Brain pericyte (primary cell): ENCODE data around the gene BRPF1.

Source experiments
- DNase-seq: peaks from one replicate; pipeline ENCODE4 v3.0.0-alpha.2; 2012; ENCODE audit warnings: low read depth, low spot score

BRPF1 gene

GRCh38 chr3:9731206-9732079, at the start of gene BRPF1:
Gene BRPF1, plus strand, starts transcription at chr3:9731735. Its CDS starts 2,406 bp downstream, at chr3:9734141.
- peak; percentile 97 for DNase-seq

GRCh38 chr3:9682096-9682495, 49.4 kb upstream of the BRPF1 start:
- DNase-seq, result no peak

- no peak for DNase-seq
Measured at GRCh38 chr3:9683426-9683825, 48.1 kb upstream of the BRPF1 start.

GRCh38 chr3:9685216-9686049, 46.1 kb upstream of the BRPF1 start:
- DNase-seq, result no peak

GRCh38 chr3:9686050-9686550, 45.4 kb upstream of the BRPF1 start:
- DNase-seq, result no peak

- no peak for DNase-seq
Measured at GRCh38 chr3:9686703-9687102, 44.8 kb upstream of the BRPF1 start.

- no peak for DNase-seq
Measured at GRCh38 chr3:9687514-9687913, 44.0 kb upstream of the BRPF1 start.

GRCh38 chr3:9688961-9689360, 42.6 kb upstream of the BRPF1 start:
- no peak for DNase-seq

GRCh38 chr3:9689757-9690156, 41.8 kb upstream of the BRPF1 start:
- no peak for DNase-seq

- no peak for DNase-seq
Measured at GRCh38 chr3:9690451-9691450, 40.8 kb upstream of the BRPF1 start.

GRCh38 chr3:9691636-9692035, 39.9 kb upstream of the BRPF1 start:
- DNase-seq, result no peak

- no peak for DNase-seq
Measured at GRCh38 chr3:9692416-9692815, 39.1 kb upstream of the BRPF1 start.

GRCh38 chr3:9695345-9695744, 36.2 kb upstream of the BRPF1 start:
- no peak for DNase-seq

- no peak for DNase-seq
Measured at GRCh38 chr3:9695746-9696145, 35.8 kb upstream of the BRPF1 start.

- DNase-seq, result no peak
Measured at GRCh38 chr3:9696480-9697220, 34.9 kb upstream of the BRPF1 start.

- DNase-seq, result no peak
Measured at GRCh38 chr3:9697892-9698291, 33.6 kb upstream of the BRPF1 start.

- no peak for DNase-seq
Measured at GRCh38 chr3:9698293-9698692, 33.2 kb upstream of the BRPF1 start.

GRCh38 chr3:9700536-9700935, 31.0 kb upstream of the BRPF1 start:
- no peak for DNase-seq

- no peak for DNase-seq
Measured at GRCh38 chr3:9701006-9701405, 30.5 kb upstream of the BRPF1 start.

- no peak for DNase-seq
Measured at GRCh38 chr3:9701711-9702110, 29.8 kb upstream of the BRPF1 start.

GRCh38 chr3:9703240-9703639, 28.3 kb upstream of the BRPF1 start:
- DNase-seq, result no peak
